Amygdala (tissue), 56 donors: ENCODE results near the gene GNA14.
"Not testable (repeated sequence)": the region's sequence is repeated elsewhere in the genome, so short reads cannot be mapped to it uniquely, and the experiment has no call there.

Experiments
- DNase-seq, 56 donors: peaks; one replicate each; lab custom pipeline; 2025; lab: John Stamatoyannopoulos, UW

The GNA14 gene

DNA sequence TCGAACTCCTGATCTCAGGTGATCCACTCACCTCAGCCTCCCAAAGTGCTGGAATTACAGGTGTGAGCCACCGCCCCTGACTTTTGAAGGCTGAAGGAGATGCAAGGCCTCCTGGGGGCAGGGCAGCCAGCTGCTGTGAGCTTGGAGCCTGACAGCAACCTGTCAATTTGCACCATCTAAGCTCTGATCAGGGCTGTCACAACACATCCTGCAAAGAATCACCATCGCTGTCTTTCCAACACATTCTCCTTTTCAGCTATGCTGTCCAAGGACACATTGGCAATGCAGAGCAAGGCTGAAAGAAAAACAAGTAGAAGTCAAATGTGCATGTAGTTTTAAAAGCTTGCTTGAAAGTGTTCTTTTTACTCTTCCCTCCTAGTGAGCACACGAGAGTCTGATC lies 54.6 kb downstream of the GNA14 start:
- DNase-seq, result no peak

DNA sequence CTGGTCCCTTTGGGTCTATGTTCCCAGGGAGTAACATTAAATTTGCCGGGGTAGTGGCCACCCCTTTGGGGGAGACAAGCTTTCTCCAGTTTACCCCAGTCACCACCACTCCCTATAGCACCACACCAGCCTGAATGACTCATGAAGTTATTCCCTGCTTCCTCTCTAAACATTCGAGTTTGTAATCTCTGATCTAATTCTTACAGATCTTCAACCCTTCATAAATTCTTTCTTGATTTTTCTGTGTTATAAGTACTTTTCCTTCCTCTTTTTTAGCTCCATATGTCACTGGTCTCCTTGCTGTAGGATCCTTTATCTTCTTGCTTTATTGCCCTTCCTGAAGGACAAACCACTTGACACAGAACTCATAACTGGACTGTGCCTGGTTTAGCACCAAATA lies 55.6 kb downstream of the GNA14 start:
- no peak for DNase-seq

DNA sequence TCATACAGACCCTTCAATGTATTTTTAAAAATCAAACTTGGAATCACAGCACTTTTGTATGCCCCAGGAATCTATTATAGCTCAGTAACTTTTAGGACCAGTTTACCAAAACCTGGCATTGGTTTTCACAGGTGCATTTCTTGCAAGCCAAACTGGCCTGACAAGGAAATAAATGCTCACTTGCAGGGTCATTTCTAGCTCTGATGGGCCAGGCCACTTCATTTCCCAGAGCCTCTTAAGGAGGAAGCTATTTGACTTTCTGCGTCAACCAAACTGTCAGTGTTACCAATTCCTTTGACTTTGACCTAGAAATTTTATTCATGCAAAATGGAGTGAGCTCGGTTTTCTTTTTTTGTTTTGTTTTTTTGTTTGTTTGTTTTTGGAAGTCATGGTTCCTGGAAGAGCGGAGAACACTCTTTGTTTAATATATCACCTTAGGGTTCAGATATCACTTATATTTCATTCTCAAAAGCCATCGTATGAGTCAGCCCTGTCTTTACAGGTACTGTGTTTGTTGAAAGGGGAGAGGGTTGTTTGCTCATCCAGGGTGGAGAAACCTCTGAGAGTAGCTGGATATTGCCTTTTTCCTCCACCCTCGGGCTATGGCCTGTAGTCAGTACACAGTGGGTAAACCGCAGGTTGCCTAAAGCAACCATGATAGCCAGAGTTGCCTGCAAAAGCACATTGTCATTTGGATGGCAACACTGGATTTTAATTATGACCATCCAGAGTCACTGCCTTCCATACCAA lies 58.9 kb downstream of the GNA14 start:
- DNase-seq, result no peak

DNA sequence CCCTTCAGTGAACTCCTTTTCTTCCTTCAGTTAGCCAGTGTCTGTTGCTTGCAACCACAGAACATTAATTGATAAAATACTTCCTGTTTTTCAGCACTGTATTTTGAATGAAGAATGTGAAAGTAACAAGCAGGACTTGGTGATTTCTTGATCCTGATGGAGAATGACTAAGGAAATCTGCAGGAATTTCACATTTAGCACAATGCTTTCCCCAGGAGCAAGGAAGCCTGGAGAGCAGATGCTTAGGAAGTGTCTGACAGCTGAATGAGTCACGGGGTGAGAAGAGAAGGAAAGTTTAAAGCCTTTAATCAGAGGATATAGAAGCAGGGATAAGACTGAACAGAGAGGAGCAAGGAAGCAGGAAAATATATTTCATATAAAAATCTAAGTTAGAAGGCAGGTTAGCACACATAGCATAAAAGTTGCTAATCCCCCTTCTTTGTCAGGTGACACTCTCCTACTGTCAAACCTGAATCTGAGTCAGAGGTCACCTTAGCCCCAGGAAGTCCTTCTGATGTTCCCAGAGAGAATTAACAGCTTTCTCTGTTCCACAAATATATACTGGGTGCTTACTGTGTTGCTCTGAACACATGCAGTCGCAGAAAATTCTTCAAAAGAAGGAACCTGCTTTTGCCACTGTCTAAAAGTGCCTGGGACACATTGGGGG lies 59.7 kb downstream of the GNA14 start:
- DNase-seq, result peak in 1 of 56 donors; percentile 3

DNA sequence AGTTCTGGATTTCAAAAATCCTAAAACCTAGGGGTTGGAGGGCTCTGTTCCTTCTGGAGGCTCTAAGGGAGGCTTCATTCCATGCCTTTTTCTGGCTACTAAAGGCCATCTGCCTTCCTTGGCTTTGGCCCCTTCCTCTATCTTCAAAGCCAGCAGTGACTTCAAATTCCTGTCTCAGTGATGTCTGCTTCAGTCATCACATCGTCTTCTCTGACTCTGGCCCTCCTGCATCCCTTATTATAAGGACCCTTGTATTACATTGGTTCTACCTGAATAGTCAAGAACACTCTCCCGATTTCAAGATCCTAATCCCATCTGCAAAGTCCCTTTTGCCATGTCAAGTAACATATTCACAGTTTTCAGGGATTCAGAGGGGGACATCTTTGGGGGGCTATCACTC lies 60.3 kb downstream of the GNA14 start:
- DNase-seq, result no peak

DNA sequence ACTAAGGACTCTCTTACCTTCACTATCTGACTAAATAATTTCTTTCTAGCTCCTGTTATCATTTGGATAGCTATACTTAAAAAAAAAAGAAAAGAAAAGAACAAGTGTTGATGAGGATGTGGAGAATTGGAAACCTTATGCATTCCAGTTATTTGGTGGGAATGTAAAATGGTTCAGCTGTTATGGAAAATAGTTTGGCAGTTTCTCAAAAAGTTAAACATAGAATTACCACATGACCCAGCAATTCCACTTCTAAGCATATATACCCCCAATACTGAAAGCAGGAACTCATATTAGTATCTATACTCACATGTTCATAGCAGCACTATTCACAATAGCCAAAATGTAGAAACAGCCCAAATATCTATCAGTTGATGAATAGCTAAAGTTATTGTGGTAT lies 61.1 kb downstream of the GNA14 start:
- no peak for DNase-seq

DNA sequence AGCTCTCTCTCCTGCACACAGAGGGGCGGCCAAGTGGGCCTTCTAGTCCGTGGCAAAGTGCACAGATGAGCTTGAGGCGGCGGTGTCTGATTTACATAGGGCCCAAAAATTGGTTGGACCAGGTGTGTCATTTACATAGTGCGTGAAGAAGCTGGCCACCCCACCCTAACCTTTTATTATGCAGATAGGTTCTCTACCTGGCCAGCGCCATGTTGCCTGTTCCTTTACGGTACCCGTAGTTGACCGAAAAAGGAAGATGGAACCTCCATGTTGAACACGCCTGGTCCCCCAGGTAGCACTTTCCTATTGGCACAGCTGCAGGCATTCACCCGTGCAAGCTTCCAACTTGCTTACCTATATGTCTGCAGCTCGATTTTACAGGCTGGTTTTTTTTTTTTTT lies 61.5 kb downstream of the GNA14 start:
- DNase-seq, result no peak

DNA sequence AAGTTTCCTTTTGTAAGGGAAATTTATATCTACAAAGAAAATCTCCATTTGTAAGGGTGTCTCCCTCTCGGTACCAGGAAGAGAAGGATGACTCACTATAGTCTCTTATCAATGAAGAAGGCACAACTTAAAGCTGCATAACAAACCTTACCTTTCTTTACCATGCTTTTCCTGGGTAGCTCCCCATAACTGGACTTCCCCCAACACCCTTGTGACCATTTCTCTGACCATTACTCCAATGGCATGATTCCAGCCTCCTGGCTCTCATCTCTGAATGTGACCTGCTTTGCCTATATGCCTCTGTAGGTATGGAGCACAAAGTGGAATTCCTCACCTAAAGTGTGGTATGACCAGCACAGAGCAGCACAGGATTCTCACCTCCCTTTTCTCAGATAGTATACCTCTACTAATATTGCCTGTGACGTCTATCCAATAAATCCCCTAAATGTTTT lies 62.8 kb downstream of the GNA14 start:
- no peak for DNase-seq

DNA sequence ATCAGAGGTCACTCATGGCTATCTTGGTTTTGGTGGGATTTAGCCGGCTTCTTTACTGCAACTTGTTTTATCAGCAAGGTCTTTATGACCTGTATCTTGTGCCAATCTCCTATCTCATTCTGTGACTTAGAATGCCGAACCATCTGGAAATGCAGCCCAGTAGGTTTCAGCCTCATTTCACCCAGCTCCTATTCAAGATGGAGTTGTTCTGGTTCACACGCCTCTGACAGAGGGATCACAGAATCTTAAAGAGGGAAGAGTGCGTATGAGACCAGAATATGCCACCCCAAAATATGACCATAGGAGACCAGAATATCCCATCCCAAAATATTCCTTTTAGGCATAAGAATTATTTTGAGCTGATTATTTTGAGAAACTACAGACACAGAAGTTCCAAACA lies 63.2 kb downstream of the GNA14 start:
- DNase-seq, result not testable (repeated sequence)

DNA sequence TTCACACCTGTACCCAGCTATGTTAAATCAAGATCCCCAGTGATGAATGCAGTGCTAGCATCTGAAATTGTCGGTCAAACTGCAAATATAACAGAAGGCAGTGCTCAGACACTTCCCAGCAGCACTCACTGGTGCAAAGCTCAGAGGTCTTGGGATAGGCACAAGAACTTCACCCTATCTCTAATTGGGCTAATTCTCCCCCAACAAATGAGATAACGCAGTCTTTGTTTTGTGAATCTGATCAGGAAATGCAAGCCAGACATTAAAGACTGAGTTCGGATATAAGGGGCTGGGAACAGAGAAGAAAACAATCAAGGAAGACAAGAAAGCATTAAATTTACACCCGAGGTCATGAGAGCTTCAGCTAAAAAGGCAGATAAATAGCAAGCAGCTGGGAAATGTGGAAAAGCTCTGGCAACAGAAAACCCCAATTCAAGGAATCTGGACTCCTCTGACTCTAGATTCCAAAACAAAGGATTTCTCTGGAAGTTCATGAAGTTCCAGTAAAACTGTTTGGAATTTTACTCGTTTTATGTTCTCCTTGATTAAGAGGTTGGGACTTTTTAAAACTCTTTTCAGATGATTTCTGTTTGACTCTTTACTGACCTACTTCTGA lies 65.1 kb downstream of the GNA14 start:
- DNase-seq, result no peak

DNA sequence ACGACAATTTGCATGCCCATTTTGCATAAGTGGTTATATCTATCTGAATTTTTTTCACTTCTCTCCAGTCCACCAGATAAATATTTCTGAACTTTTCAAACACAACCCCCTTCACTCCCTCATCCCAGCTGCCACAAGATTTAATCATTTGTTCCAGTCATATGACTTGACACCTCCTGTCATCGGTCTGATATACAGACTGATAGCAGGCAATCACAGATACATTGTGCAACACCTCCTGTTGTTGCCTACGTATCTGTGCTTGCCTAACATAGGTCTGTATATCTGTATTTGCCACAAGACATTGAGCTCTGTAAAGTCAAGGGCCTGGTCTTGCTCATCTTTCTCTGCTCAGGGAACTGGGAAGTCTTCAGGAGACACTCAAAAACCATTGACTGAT lies 65.6 kb downstream of the GNA14 start:
- no peak for DNase-seq

DNA sequence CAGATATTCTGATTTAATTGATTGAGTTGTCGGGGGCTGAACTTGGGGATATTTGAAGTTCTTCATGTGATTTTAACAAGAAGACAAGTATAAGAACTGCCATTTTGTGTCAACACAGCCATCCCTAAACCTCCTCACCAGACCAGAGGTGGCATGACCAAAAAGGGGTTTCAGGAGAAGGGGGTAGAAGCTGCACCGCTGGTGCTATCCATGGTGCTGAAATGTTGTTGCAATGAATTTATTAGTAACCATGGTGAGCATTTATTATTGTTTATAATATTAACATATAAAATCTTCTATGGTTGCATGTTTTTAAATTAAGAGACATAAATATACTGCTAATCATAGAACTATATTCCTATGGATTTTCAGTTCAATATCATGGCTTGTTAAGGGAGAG lies 72.3 kb downstream of the GNA14 start:
- DNase-seq, result no peak

DNA sequence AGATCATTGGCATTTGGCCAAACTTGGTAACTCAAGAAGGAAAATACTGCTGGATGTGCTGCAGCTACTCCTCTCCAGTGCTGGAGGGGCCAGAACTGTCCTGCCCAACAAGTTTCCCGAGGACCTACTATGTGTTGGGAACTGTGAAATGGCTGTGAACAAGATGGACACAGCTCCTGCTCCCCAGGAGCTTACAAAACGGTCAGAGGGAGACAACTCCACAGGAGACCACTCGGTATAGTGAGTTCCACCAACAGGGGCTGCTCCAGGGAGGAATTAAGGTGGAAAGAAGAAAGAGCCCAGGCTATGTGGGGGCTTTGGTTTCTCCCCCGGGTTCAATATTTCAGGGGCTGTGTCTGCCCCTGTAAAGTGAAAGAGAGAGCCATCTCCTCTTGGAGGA lies 78.8 kb downstream of the GNA14 start:
- no peak for DNase-seq

DNA sequence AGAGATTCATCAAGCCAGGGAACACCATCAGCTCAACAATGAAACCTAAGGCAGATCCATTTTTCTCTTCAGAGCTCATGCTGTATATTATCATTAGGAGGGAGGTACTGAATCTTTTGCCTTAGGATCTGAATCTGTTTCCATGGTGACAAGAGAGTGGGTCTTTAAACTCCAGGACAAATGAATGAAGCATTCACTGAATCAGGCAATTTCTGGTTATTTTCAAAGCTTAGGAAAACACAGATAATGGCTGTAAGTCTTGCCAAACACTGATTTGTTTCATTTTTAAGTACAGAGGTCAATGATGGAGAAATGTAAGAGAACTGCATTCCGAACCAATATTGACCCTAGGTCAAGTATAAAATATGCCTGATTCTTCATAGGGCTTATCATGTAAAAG lies 84.9 kb downstream of the GNA14 start:
- no peak for DNase-seq

DNA sequence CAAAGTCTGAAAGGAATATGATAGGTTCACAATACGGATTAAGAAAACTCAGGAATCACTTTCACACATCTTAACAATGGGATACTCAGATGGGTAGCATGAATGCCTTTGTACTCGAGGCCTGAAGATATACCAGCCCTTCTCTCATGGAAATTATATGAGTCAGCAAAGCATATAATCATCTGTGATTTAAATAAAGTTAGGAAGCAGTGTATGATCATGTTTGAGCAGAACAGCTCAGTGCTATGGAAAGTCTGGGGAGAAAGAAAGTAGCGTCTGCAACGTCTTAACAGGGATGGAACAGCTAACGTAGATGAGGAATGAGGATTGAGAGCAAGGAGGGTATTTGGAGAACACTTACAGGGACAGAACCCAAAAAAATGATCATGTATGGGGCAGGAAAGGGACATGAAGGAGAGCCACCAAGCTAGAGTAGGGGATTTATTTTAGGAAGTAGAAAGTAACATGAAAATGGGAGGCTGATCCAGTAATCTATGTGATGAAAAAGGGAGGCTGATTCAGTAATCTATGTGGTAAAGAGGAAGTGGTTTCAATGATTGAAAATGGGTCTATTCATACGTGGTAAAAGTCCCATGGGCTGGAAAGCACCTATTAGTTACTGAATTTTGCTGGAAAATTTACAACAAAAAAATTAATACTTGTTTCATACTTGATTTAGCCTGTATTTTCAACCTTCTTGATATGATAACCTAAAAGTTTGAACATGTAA lies 85.9 kb downstream of the GNA14 start:
- no peak for DNase-seq

DNA sequence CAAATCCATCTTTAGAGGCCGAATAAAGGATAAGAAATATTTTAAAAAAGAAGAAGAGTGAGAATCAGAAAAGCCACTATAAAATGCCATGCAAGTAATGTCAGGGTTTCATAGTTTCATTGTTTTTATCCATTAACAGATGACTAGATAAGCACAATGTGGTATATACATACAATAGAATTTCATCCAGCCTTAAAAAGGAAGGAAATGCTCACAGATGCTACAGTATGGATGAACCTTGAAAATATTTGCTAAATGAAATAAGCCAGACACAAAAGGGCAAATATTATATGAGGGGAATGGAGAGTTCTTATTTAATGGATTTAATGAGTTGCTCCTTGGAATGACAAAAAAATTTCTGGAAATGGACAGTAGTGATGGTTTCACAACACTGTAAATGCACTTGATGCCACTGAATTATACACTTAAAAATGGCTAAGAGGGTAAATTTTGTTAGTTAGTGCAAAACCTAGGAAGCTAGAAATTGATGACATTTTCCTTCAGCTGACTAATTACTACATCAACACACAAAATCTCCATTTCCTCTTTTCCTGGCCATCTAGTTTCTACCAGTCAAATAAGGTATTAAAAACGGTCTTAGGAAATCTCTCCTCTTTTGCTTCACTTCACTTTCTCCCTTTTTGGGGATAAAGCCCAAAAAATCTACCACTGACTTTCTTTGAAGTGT lies 86.6 kb downstream of the GNA14 start:
- DNase-seq, result no peak

DNA sequence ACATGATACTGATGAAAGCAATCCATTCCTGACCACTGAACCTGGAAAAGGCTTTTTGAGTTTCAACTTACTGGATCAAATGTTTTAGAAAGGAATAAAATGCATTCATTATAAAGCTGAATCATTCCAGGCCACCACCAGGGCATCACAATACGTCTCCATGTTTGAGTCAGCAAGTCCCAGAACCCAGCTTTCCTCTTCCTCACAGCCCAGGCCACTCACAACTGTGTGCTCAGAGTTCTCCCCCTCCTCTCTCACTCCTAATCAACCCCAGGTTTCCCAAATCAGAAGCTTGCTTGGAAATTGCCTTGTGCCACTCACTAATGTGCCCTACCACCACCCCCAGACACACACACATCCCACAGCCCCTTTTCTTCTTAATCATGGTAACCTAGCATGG lies 91.7 kb downstream of the GNA14 start:
- no peak for DNase-seq

DNA sequence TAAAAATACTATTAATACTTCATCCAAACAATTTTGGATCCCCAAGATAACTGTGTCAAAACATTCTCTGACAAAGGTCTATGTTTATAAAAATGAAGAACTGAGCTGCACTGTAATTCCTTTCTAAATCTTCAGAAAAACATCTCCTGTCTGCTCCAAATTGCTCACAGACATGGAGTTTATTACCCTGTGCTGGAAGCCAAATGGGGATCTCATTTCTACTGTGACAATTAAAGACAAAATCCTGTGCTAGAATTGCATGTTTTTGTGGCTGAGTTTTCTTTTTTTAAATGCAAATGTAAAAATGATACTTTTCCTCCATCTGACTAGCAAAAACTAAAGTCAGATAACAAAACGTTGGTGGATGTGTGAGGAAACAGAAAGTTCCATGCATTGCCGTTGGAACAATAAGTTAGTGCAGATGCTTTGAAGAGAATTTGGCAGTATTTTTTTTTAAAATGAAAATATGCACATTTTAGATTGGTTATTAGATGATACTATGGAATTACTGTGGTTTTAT lies 93.5 kb downstream of the GNA14 start:
- no peak for DNase-seq

DNA sequence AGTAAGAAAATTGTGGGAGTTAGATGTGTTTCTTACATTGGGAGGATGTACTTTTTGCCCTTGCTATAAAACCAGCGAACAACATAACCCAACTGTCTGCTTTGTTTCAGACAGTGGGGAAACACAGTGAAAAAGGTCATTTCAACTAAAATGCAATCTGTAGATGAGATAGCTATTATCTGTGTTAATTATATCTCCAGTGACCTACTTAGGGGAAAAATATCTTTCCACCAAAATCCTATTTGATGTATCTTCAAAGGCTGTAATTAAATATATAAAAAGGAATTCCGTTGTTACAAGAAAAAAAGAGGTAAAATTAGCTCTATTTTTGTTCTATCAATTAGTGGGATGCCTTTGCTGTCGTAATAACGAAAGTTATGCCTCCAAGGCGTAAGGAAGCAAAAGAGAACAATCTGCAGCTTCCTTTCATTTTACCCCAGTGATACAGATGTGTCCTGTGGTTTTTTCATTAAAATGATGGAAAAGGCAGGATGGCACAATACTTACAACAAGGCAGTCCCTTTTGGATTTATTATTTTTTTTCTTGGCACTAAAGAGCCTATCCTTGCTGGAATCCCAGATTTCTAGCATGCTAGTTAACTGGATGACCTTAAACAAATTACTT lies 100.9 kb downstream of the GNA14 start:
- DNase-seq, result no peak

DNA sequence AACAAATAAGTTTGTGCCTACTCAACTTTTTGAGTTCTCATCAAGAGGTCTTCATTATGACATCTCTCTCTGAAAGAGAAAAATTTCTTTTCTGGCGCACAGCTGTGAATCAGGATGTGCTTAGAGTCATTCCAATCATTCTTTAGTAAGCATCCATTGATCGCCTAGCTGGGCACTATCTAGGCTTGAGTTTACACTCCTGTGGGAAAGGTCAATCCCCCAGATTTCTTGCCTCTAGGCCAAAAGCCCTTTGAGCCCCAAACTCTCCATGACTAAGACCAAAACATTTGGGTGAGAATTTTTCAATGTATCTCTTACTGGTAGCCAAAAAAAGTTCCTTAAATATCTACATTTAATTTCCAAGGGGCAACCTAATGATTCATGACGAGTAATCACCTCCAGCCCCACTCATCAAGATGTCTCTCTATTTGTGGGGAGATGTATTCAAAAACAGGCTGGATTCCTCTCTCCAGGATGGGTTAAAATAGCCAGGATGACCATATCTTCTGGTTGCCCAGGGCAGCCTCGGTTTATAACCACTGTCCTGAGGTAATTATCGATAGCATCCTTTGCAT lies 101.7 kb downstream of the GNA14 start:
- no peak for DNase-seq
